Gastrocnemius medialis (tissue), 4 donors: ENCODE data around the gene NDUFS4. TPM values are rescaled to one million over a fixed set of nuclear protein-coding genes. Genes with fewer than 3 reads are reported as not detected.

Experiments
- ATAC-seq, 2 donors: fragments of 150-250 bp; one replicate each; pipeline ENCODE4 v1.9.1; 2016
- DNase-seq, 2 donors: peaks; one replicate each; pipeline ENCODE4 v3.0.0-alpha.2; 2019
- H3K27ac ChIP-seq, 4 donors: fragments of 200-600 bp; sonication (generic); 1 replicate in 1 of 4; 2 replicates in 3 of 4; pipeline ENCODE4 v1.5.1; 2016 to 2018; ENCODE audit warnings: mild to moderate bottlenecking in 2 of 4, moderate library complexity in 1 of 4
- H3K27me3 ChIP-seq, 3 donors: fragments of 200-600 bp; sonication (generic) in 2 of 3; 1 replicate in 1 of 3; 2 replicates in 2 of 3; pipeline versions ENCODE4 v1.5.1 to v1.6.0; 2016 to 2019; ENCODE audit warnings: mild to moderate bottlenecking in 1 of 3, moderate library complexity in 1 of 3
- H3K36me3 ChIP-seq, 2 donors: fragments of 200-600 bp; sonication (generic) in 1 of 2; one replicate each; pipeline ENCODE4 v1.5.1; 2017 to 2018
- H3K4me1 ChIP-seq, 2 donors: fragments of 200-600 bp; sonication (generic) in 1 of 2; one replicate each; pipeline ENCODE4 v1.5.1; 2016 to 2017; ENCODE audit warnings: mild to moderate bottlenecking in 2 of 2
- H3K4me3 ChIP-seq, 4 donors: fragments of 200-600 bp; sonication (generic) in 3 of 4; 1 replicate in 1 of 4; 2 replicates in 3 of 4; pipeline ENCODE4 v1.5.1; 2016 to 2019; ENCODE audit warnings: mild to moderate bottlenecking in 2 of 4
- H3K9me3 ChIP-seq, 3 donors: fragments of 200-600 bp; sonication (generic) in 2 of 3; 1 replicate in 1 of 3; 2 replicates in 2 of 3; pipeline ENCODE4 v1.5.1; 2016 to 2019
- POLR2A ChIP-seq, 2 donors: fragments of 450-650 bp; IDR thresholded peaks; one replicate each; pipeline ENCODE4 v1.6.1; 2017; ENCODE audit warnings: antibody characterized with exemption in 2 of 2, mild to moderate bottlenecking in 2 of 2, moderate library complexity in 2 of 2
- in situ Hi-C, 4 donors: fragments of 200-750 bp; cut with MboI; loops; one replicate each; pipeline versions ENCODE4 v1.15.0 to v1.8.0; 2017; ENCODE audit warnings: low sequenced_read_pairs in 4 of 4
- intact Hi-C: fragments of 100-400 bp; cut with DNase I; formaldehyde crosslinking; loops from one replicate; pipeline ENCODE4 v1.15.1; 2023; ENCODE audit warnings: low total_unique reads
- total RNA-seq, 4 donors: library from RNA; depleted of rRNA; stranded (reverse); fragments of >200 nt; gene quantifications; one replicate each; pipeline versions ENCODE4 v1.1.0 to v1.2.3, GENCODE V29; 2016
- TF ChIP-seq, protein P1 (sequence below), 5 experiments: fragments of 450-650 bp in 3 of 5; fragments of 200-600 bp in 2 of 5; sonication (generic) in 2 of 5; IDR thresholded peaks in 4 of 5; conservative IDR thresholded peaks in 1 of 5; 1 replicate in 4 of 5; 2 replicates in 1 of 5; pipeline ENCODE4 v1.5.1; 2016 to 2019; ENCODE audit warnings: antibody characterized with exemption in 5 of 5, mild to moderate bottlenecking in 3 of 5, moderate library complexity in 3 of 5

NDUFS4 gene
- 100 to 1,000 TPM; 116 to 170 (median 145) TPM for total RNA-seq

DNA sequence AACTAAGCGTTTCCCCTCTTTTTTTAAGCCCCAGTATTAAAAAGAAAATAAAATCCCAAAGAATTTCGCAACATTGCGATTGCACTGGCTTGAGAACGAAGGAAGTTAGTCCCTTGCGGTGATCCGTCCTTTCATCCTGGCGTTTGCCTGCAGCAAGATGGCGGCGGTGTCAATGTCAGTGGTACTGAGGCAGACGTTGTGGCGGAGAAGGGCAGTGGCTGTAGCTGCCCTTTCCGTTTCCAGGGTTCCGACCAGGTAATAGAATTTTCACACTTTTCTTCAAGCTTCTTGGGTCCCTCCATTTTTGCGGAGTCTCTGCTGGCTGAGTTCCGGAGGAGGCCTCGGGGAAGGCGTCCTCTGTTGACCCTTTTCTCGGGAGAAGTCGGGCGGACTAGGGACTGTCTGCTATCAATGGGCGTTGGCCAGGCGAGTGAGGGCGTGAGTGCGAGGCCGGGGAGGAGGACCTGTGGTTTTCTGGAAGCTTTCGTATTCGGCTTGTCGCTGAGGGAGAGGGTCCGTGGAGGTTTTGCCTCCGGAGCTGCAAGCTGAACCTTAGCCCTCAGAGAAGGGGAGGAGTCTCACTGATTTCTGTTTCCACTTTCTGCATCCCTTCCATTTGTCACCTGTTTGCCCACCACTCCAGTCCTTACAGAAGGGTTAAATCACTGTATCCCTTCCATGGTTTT is at the start of gene NDUFS4:
Gene NDUFS4, plus strand, starts transcription at position 134 of the 686 bp plus-strand sequence. Its CDS starts 24 bp downstream, at position 158.
- Histone ChIP-seq H3K4me3 (peak within 1 kb of the TSS; percentile 81 to 94 (median 91)), H3K36me3 (no peaks in the 10 kb centered on the region), H3K27me3 (no peaks in the 10 kb centered on the region), H3K27ac (peak within 1 kb of the TSS; percentile 89 to 94 (median 93)), H3K4me1 (peaks cover 35 to 45% of the 10 kb centered on the region in 2 donors), H3K9me3 (no peaks in the 10 kb centered on the region)
- ATAC-seq, result peak; percentile 98
- intact Hi-C loops, result loop anchor here (5.0 kb wide), 2 partner anchors 78 to 747 kb away; partner anchors contain the start of gene FST
- DNase-seq, result peak; percentile 76 to 83
- in situ Hi-C loops, result no loop called here
- TF ChIP-seq POLR2A (IDR thresholded peaks at IDR 0.05), result peak; percentile 55 to 71
- TF ChIP-seq, protein P1, sequence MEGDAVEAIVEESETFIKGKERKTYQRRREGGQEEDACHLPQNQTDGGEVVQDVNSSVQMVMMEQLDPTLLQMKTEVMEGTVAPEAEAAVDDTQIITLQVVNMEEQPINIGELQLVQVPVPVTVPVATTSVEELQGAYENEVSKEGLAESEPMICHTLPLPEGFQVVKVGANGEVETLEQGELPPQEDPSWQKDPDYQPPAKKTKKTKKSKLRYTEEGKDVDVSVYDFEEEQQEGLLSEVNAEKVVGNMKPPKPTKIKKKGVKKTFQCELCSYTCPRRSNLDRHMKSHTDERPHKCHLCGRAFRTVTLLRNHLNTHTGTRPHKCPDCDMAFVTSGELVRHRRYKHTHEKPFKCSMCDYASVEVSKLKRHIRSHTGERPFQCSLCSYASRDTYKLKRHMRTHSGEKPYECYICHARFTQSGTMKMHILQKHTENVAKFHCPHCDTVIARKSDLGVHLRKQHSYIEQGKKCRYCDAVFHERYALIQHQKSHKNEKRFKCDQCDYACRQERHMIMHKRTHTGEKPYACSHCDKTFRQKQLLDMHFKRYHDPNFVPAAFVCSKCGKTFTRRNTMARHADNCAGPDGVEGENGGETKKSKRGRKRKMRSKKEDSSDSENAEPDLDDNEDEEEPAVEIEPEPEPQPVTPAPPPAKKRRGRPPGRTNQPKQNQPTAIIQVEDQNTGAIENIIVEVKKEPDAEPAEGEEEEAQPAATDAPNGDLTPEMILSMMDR (IDR thresholded peaks at IDR 0.05 in 4 of 5, conservative IDR thresholded peaks at IDR 0.05 in 1 of 5), result no peak

DNA sequence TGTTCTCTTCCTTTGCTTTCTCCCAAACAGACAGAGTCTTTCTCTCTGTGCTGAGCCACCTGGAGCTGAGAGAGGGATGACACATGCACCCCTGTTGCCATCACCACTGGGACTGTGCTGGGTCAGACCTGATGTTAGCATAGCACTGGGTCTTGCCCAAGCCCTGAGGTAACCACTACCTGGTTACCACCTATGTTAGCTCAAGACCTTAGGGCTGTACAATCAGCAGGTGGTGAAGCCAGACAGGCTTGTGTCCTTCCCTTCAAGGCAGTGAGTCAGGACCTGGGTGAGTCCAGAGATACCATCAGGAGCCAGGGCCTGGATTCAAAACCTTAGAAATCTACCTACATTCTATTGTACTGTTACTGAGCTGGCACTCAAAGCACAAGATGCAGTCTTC is 47.9 kb upstream of the NDUFS4 start:
- H3K4me1 ChIP-seq, result no peaks in the 10 kb centered on the region
- intact Hi-C loops, result no loop called here
- in situ Hi-C loops, result no loop called here
- TF ChIP-seq POLR2A (IDR thresholded peaks at IDR 0.05), result no peak
- TF ChIP-seq, protein P1 (IDR thresholded peaks at IDR 0.05 in 4 of 5, conservative IDR thresholded peaks at IDR 0.05 in 1 of 5), result no peak
- DNase-seq (no peak), ATAC-seq (no peak)
- no peaks in the 10 kb centered on the region for H3K36me3 ChIP-seq
- H3K9me3 ChIP-seq, result no peaks in the 10 kb centered on the region
- no peak overlapping the region for H3K4me3 ChIP-seq
- H3K27me3 ChIP-seq, result no peaks in the 10 kb centered on the region
- no peak overlapping the region for H3K27ac ChIP-seq

DNA sequence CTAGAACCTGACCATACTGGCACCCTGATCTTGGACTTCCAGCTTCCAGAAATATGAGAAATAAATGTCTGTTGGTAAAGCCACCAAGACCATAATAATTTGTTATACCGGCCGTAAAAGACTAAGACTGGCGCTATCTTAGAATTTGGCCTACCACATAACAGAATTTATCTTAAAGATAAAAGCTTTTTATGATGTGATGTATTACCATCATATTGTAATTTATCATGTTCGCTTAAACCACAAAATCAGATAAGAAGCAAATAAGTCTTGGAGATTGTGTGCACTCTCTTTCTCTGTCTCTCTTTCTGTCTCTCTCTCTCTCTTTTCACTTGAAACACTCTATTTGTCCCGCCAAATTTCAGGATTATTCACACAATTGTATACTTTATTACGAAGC is 44.5 kb upstream of the NDUFS4 start:
- Histone ChIP-seq H3K36me3 (no peaks in the 10 kb centered on the region), H3K9me3 (no peaks in the 10 kb centered on the region), H3K4me1 (no peaks in the 10 kb centered on the region), H3K4me3 (no peak overlapping the region), H3K27ac (no peak overlapping the region), H3K27me3 (no peaks in the 10 kb centered on the region)
- DNase-seq (no peak), ATAC-seq (no peak)
- TF ChIP-seq POLR2A (IDR thresholded peaks at IDR 0.05), result no peak
- TF ChIP-seq, protein P1 (IDR thresholded peaks at IDR 0.05 in 4 of 5, conservative IDR thresholded peaks at IDR 0.05 in 1 of 5), result no peak
- in situ Hi-C loops (no loop called here), intact Hi-C loops (no loop called here)

DNA sequence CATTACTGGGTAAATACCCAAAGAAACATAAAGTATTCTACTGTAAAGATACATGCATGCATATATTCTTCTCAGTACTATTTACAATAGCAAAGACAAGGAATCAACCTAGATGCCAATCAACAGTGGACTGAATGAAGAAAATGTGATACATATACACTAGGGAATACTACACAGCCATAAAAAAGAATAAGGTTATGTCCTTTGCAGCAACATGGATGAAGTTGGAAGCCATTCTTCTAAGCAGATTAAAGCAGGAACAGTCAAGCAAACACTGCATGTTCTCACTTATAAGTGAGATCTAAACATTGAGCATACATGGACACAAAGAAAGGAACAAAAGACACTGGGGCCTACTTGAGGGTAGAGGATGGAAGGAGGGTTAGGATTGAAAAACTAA is 39.6 kb upstream of the NDUFS4 start:
- H3K9me3 ChIP-seq, result peaks cover 0 to 5% (median 0%) of the 10 kb centered on the region in 3 donors
- DNase-seq, result no peak
- no peaks in the 10 kb centered on the region for H3K27me3 ChIP-seq
- no peak for ATAC-seq
- H3K36me3 ChIP-seq, result no peaks in the 10 kb centered on the region
- H3K27ac ChIP-seq, result no peak overlapping the region
- no peak overlapping the region for H3K4me3 ChIP-seq
- in situ Hi-C loops (no loop called here), intact Hi-C loops (no loop called here)
- no peak for TF ChIP-seq POLR2A (IDR thresholded peaks at IDR 0.05)
- TF ChIP-seq, protein P1 (IDR thresholded peaks at IDR 0.05 in 4 of 5, conservative IDR thresholded peaks at IDR 0.05 in 1 of 5), result no peak
- no peaks in the 10 kb centered on the region for H3K4me1 ChIP-seq
